Left kidney (tissue), 2 donors: ENCODE data around the gene TRAF3. TPM values are rescaled to one million over a fixed set of nuclear protein-coding genes. Genes with fewer than 3 reads are reported as not detected.
"Not testable (repeated sequence)": the region's sequence is repeated elsewhere in the genome, so short reads cannot be mapped to it uniquely, and the experiment has no call there.

Source experiments
- DNase-seq: peaks from one replicate; pipeline ENCODE4 v3.0.0-alpha.2; 2013
- polyA plus RNA-seq: library from polyadenylated mRNA; unstranded; fragments of 120-200 nt; gene quantifications from one replicate; pipeline ENCODE4 v1.2.1, GENCODE V29; 2013; ENCODE audit not compliant: insufficient read length

TRAF3 gene
- polyA plus RNA-seq, 1 donor, result 17.7 TPM

- no peak for DNase-seq
Measured at GRCh38 chr14:102750376-102750775, 26.9 kb upstream of the TRAF3 start.

- DNase-seq, result no peak
Measured at GRCh38 chr14:102751088-102751487, 26.2 kb upstream of the TRAF3 start.

- no peak for DNase-seq
Measured at GRCh38 chr14:102752239-102752847, 24.9 kb upstream of the TRAF3 start.

GRCh38 chr14:102754370-102755262 lies 22.6 kb upstream of the TRAF3 start:
- no peak for DNase-seq

- no peak for DNase-seq
Measured at GRCh38 chr14:102757646-102758045, 19.6 kb upstream of the TRAF3 start.

- no peak for DNase-seq
Measured at GRCh38 chr14:102758087-102758486, 19.2 kb upstream of the TRAF3 start.

- DNase-seq, result no peak
Measured at GRCh38 chr14:102759456-102760187, 17.6 kb upstream of the TRAF3 start.

GRCh38 chr14:102760496-102761193 lies 16.6 kb upstream of the TRAF3 start:
- no peak for DNase-seq

- DNase-seq, result no peak
Measured at GRCh38 chr14:102761206-102761605, 16.0 kb upstream of the TRAF3 start.

- DNase-seq, result no peak
Measured at GRCh38 chr14:102764220-102764671, 13.0 kb upstream of the TRAF3 start.

- not testable (repeated sequence) for DNase-seq
Measured at GRCh38 chr14:102765770-102766169, 11.5 kb upstream of the TRAF3 start.

GRCh38 chr14:102768223-102769048 lies 8.8 kb upstream of the TRAF3 start:
- DNase-seq, result no peak

- no peak for DNase-seq
Measured at GRCh38 chr14:102769049-102769327, 8.3 kb upstream of the TRAF3 start.

- DNase-seq, result no peak
Measured at GRCh38 chr14:102770147-102771123, 6.8 kb upstream of the TRAF3 start.

- DNase-seq, result no peak
Measured at GRCh38 chr14:102771144-102771543, 6.1 kb upstream of the TRAF3 start.

GRCh38 chr14:102772781-102773570 lies 4.3 kb upstream of the TRAF3 start:
- DNase-seq, result no peak

- DNase-seq, result peak; percentile 82
Measured at GRCh38 chr14:102774391-102775153, 2.7 kb upstream of the TRAF3 start.
